ENCODE measurements around the gene NARS2.
"Not testable (repeated sequence)": the region's sequence is repeated elsewhere in the genome, so short reads cannot be mapped to it uniquely, and the experiment has no call there.

Gene NARS2

GRCh38 chr11:78607696-78608095 lies 33.0 kb upstream of the NARS2 start:
- no peak overlapping the region for H3K4me3 ChIP-seq (ENCODE audit: low read depth, low read length)
- no peak for TF ChIP-seq CTCF (IDR thresholded peaks at IDR 0.05; ENCODE audit: low read depth, low read length)

- H3K4me3 ChIP-seq (ENCODE audit: low read depth, low read length): no peak overlapping the region
- no peak for TF ChIP-seq CTCF (IDR thresholded peaks at IDR 0.05; ENCODE audit: low read depth, low read length)
Measured at GRCh38 chr11:78606667-78607066, 32.0 kb upstream of the NARS2 start.

GRCh38 chr11:78605296-78605695 lies 30.6 kb upstream of the NARS2 start:
- H3K4me3 ChIP-seq (ENCODE audit: low read depth, low read length): no peak overlapping the region
- TF ChIP-seq CTCF (IDR thresholded peaks at IDR 0.05; ENCODE audit: low read depth, low read length): no peak

- TF ChIP-seq CTCF (IDR thresholded peaks at IDR 0.05; ENCODE audit: low read depth, low read length): no peak
- H3K4me3 ChIP-seq (ENCODE audit: low read depth, low read length): no peak overlapping the region
Measured at GRCh38 chr11:78603792-78604191, 29.1 kb upstream of the NARS2 start.

- H3K4me3 ChIP-seq (ENCODE audit: low read depth, low read length): not testable (repeated sequence)
Measured at GRCh38 chr11:78602771-78603170, 28.1 kb upstream of the NARS2 start.

- not testable (repeated sequence) for H3K4me3 ChIP-seq (ENCODE audit: low read depth, low read length)
Measured at GRCh38 chr11:78601066-78601465, 26.4 kb upstream of the NARS2 start.

GRCh38 chr11:78597579-78597978 lies 22.9 kb upstream of the NARS2 start:
- not testable (repeated sequence) for H3K4me3 ChIP-seq (ENCODE audit: low read depth, low read length)

GRCh38 chr11:78595436-78596130 lies 20.9 kb upstream of the NARS2 start:
- no peak overlapping the region for H3K4me3 ChIP-seq (ENCODE audit: low read depth, low read length)
- TF ChIP-seq CTCF (IDR thresholded peaks at IDR 0.05; ENCODE audit: low read depth, low read length): no peak

- no peak for TF ChIP-seq CTCF (IDR thresholded peaks at IDR 0.05; ENCODE audit: low read depth, low read length)
- H3K4me3 ChIP-seq (ENCODE audit: low read depth, low read length): no peak overlapping the region
Measured at GRCh38 chr11:78594814-78595213, 20.1 kb upstream of the NARS2 start.

All from WI38 (cell line).